Hepatic stellate cell (primary cell): ENCODE data around the gene PCDHA7.
"Not testable (repeated sequence)": the region's sequence is repeated elsewhere in the genome, so short reads cannot be mapped to it uniquely, and the experiment has no call there.

ENCODE experiments used
- DNase-seq: peaks from one replicate; pipeline ENCODE4 v3.0.0; 2011; ENCODE audit warnings: low spot score

Gene PCDHA7

GRCh38 chr5:140822281-140822629 lies 11.8 kb upstream of the PCDHA7 start:
- no peak for DNase-seq

GRCh38 chr5:140822969-140823368 lies 11.1 kb upstream of the PCDHA7 start:
- DNase-seq: not testable (repeated sequence)

- DNase-seq: no peak
Measured at GRCh38 chr5:140823475-140823874, 10.6 kb upstream of the PCDHA7 start.

GRCh38 chr5:140827704-140828361 lies 6.2 kb upstream of the PCDHA7 start, which contains the start of gene PCDHA6:
TSS of gene PCDHA6 (plus strand) at chr5:140827960. CDS start at chr5:140828092, 132 bp downstream.
- no peak for DNase-seq

- no peak for DNase-seq
Measured at GRCh38 chr5:140828362-140828737, 5.7 kb upstream of the PCDHA7 start.

- not testable (repeated sequence) for DNase-seq
Measured at GRCh38 chr5:140829511-140830501, 4.3 kb upstream of the PCDHA7 start.

- DNase-seq: not testable (repeated sequence)
Measured at GRCh38 chr5:140834439-140835008, 455 bp downstream of the PCDHA7 start.

GRCh38 chr5:140835622-140836510 lies 1.8 kb downstream of the PCDHA7 start:
- no peak for DNase-seq

- peak; percentile 21 for DNase-seq
Measured at GRCh38 chr5:140840978-140841962, 7.2 kb downstream of the PCDHA7 start, which contains the start of gene PCDHA8. TSS of gene PCDHA8 (plus strand) at chr5:140841187. CDS start at chr5:140841322, 135 bp downstream.

- no peak for DNase-seq
Measured at GRCh38 chr5:140842798-140843733, 9.0 kb downstream of the PCDHA7 start.

GRCh38 chr5:140848139-140849102 lies 14.4 kb downstream of the PCDHA7 start, which contains the start of gene PCDHA9:
TSS of gene PCDHA9 (plus strand) at chr5:140848382. CDS start at chr5:140848496, 114 bp downstream.
- not testable (repeated sequence) for DNase-seq

GRCh38 chr5:140849831-140850634 lies 16.0 kb downstream of the PCDHA7 start:
- not testable (repeated sequence) for DNase-seq

- no peak for DNase-seq
Measured at GRCh38 chr5:140855772-140856674, 22.0 kb downstream of the PCDHA7 start, which contains the start of gene PCDHA10. TSS of gene PCDHA10 (plus strand) at chr5:140855897. CDS start at chr5:140856049, 152 bp downstream.

- no peak for DNase-seq
Measured at GRCh38 chr5:140857177-140857986, 23.3 kb downstream of the PCDHA7 start.

GRCh38 chr5:140857987-140858240 lies 23.8 kb downstream of the PCDHA7 start:
- DNase-seq: no peak
